Measurements from ENCODE around the gene SORCS1. TPM values are rescaled to one million over a fixed set of nuclear protein-coding genes. Genes with fewer than 3 reads are reported as not detected.

SORCS1 gene
- total and polyA plus RNA-seq, 4 donors = 0.08 to 0.21 (median 0.09) TPM; not detected in 1

DNA sequence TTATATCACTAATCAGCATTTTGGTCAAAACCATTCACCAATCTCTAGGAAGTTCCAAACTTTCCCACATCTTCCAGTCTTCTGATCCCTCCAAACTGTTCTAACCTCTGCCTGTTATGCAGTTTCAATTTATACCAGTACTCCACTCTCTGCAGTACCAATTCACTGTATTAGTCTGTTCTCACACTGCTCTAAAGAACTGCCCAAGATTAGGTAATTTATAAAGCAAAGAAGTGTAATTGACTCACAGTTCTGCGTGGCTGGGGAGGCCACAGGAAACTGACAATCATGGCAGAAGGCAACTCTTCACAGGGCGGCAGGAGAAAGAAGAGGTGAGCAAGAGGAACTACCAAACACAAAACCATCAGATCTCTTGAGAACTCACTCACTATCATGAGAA lies 374.9 kb downstream of the SORCS1 start:
- no peaks in the 10 kb centered on the region for H3K36me3 ChIP-seq (ENCODE audit: control insufficient read depth in 4 of 4, insufficient read depth in 3 of 4, low read depth in 1 of 4, low read length in 3 of 4)
- TF ChIP-seq FOXA2 (IDR thresholded peaks at IDR 0.05) = no peak
- no peak for TF ChIP-seq YY1 (IDR thresholded peaks at IDR 0.05)
- TF ChIP-seq, protein P1, sequence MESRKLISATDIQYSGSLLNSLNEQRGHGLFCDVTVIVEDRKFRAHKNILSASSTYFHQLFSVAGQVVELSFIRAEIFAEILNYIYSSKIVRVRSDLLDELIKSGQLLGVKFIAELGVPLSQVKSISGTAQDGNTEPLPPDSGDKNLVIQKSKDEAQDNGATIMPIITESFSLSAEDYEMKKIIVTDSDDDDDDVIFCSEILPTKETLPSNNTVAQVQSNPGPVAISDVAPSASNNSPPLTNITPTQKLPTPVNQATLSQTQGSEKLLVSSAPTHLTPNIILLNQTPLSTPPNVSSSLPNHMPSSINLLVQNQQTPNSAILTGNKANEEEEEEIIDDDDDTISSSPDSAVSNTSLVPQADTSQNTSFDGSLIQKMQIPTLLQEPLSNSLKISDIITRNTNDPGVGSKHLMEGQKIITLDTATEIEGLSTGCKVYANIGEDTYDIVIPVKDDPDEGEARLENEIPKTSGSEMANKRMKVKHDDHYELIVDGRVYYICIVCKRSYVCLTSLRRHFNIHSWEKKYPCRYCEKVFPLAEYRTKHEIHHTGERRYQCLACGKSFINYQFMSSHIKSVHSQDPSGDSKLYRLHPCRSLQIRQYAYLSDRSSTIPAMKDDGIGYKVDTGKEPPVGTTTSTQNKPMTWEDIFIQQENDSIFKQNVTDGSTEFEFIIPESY (IDR thresholded peaks at IDR 0.05) = no peak
- TF ChIP-seq NR2F2 (IDR thresholded peaks at IDR 0.05) = no peak
- no peak for TF ChIP-seq TAF1 (conservative IDR thresholded peaks at IDR 0.05)
- no peak for TF ChIP-seq EGR1 (IDR thresholded peaks at IDR 0.05; ENCODE audit: low read depth in 2 of 2)
- no peak for TF ChIP-seq HNF4A (conservative IDR thresholded peaks at IDR 0.05)
- 92% methylated on average over 2 of the region's 2 CpGs for WGBS
- H3K27ac ChIP-seq (ENCODE audit: low read depth in 1 of 2, low read length in 2 of 2) = no peak overlapping the region
- no peaks in the 10 kb centered on the region for H3K9me3 ChIP-seq (ENCODE audit: control insufficient read depth in 4 of 4, low read length in 3 of 4)
- no peak for DNase-seq (ENCODE audit: low spot score)
- H3K27me3 ChIP-seq (ENCODE audit: control insufficient read depth in 4 of 4, insufficient read depth in 4 of 4, low read length in 3 of 4) = peaks cover 0 to 2% (median 0%) of the 10 kb centered on the region in 4 donors
- H3K9ac ChIP-seq (ENCODE audit: low read depth in 1 of 2, low read length in 2 of 2) = no peak overlapping the region
- H3K4me1 ChIP-seq (ENCODE audit: control insufficient read depth in 4 of 4, insufficient read depth in 4 of 4, low read length in 3 of 4) = no peaks in the 10 kb centered on the region
- no peak overlapping the region for H3K4me3 ChIP-seq (ENCODE audit: low read depth in 1 of 3, low read length in 3 of 3)

DNA sequence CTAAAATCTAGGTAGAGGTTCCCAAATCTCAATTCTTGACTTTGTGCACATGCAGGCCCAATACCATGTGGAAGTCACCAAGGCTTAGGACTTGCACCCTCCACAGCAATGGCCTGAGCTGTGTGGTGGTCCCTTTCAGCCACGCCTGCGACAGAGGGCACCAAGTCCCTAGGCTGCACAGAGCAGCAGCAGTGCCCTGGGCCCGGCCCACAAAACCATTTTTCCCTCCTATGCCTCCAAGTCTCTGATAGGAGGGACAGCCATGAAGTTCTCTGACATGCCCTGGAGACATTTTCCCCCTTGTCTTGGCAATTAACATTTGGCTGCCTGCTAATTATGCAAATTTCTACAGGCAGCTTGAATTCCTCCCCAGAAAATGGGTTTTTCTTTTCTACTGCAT lies 375.5 kb downstream of the SORCS1 start:
- WGBS = 90% methylated on average over 3 of the region's 3 CpGs
- Histone ChIP-seq H3K9ac (ENCODE audit: low read depth in 1 of 2, low read length in 2 of 2) (no peak overlapping the region), H3K9me3 (ENCODE audit: control insufficient read depth in 4 of 4, low read length in 3 of 4) (no peaks in the 10 kb centered on the region), H3K27ac (ENCODE audit: low read depth in 1 of 2, low read length in 2 of 2) (no peak overlapping the region), H3K27me3 (ENCODE audit: control insufficient read depth in 4 of 4, insufficient read depth in 4 of 4, low read length in 3 of 4) (peaks cover 0 to 2% (median 0%) of the 10 kb centered on the region in 4 donors), H3K4me1 (ENCODE audit: control insufficient read depth in 4 of 4, insufficient read depth in 4 of 4, low read length in 3 of 4) (no peaks in the 10 kb centered on the region), H3K36me3 (ENCODE audit: control insufficient read depth in 4 of 4, insufficient read depth in 3 of 4, low read depth in 1 of 4, low read length in 3 of 4) (no peaks in the 10 kb centered on the region), H3K4me3 (ENCODE audit: low read depth in 1 of 3, low read length in 3 of 3) (no peak overlapping the region)
- TF ChIP-seq NR2F2 (IDR thresholded peaks at IDR 0.05) = no peak
- TF ChIP-seq HNF4G (IDR thresholded peaks at IDR 0.05) = no peak
- TF ChIP-seq, protein P2, sequence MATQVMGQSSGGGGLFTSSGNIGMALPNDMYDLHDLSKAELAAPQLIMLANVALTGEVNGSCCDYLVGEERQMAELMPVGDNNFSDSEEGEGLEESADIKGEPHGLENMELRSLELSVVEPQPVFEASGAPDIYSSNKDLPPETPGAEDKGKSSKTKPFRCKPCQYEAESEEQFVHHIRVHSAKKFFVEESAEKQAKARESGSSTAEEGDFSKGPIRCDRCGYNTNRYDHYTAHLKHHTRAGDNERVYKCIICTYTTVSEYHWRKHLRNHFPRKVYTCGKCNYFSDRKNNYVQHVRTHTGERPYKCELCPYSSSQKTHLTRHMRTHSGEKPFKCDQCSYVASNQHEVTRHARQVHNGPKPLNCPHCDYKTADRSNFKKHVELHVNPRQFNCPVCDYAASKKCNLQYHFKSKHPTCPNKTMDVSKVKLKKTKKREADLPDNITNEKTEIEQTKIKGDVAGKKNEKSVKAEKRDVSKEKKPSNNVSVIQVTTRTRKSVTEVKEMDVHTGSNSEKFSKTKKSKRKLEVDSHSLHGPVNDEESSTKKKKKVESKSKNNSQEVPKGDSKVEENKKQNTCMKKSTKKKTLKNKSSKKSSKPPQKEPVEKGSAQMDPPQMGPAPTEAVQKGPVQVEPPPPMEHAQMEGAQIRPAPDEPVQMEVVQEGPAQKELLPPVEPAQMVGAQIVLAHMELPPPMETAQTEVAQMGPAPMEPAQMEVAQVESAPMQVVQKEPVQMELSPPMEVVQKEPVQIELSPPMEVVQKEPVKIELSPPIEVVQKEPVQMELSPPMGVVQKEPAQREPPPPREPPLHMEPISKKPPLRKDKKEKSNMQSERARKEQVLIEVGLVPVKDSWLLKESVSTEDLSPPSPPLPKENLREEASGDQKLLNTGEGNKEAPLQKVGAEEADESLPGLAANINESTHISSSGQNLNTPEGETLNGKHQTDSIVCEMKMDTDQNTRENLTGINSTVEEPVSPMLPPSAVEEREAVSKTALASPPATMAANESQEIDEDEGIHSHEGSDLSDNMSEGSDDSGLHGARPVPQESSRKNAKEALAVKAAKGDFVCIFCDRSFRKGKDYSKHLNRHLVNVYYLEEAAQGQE (IDR thresholded peaks at IDR 0.05) = no peak
- TF ChIP-seq RXRA (IDR thresholded peaks at IDR 0.05) = no peak
- TF ChIP-seq, protein P3, sequence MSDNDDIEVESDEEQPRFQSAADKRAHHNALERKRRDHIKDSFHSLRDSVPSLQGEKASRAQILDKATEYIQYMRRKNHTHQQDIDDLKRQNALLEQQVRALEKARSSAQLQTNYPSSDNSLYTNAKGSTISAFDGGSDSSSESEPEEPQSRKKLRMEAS (IDR thresholded peaks at IDR 0.05) = no peak
- TF ChIP-seq EGR1 (IDR thresholded peaks at IDR 0.05; ENCODE audit: low read depth in 2 of 2) = no peak
- TF ChIP-seq SP1 (IDR thresholded peaks at IDR 0.05) = no peak
- no peak for TF ChIP-seq JUND (IDR thresholded peaks at IDR 0.05)
- no peak for TF ChIP-seq HNF4A (conservative IDR thresholded peaks at IDR 0.05)
- no peak for TF ChIP-seq GABPA (IDR thresholded peaks at IDR 0.05 in 1 of 2, conservative IDR thresholded peaks at IDR 0.05 in 1 of 2)
- no peak for TF ChIP-seq FOXA2 (IDR thresholded peaks at IDR 0.05)
- no peak for TF ChIP-seq RAD21 (IDR thresholded peaks at IDR 0.05)
- DNase-seq (ENCODE audit: low spot score) = no peak
